ENCODE results near the gene SZRD1.

DNA sequence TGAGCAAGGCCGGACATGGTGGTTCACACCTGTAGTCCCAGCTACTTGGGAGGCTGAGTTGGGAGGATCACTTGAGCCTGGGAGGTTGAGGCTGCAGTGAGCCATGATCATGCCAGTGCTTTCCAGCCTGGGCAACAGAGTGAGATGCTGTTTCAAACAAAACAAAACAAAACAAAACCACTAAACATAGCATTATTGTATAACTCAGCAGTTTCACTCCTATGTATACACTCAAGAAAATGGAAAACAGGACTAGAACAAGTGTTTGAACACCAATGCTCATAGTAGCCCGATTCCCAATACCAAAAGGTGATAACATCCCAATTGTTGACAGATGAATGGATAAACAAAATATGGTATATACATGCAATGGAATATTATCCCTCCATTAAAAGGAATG is 71.5 kb downstream of the SZRD1 start:
- TF ChIP-seq CTCF (IDR thresholded peaks at IDR 0.05; ENCODE audit: low read depth, low read length) (no peak), EZH2phosphoT487 (IDR thresholded peaks at IDR 0.05; ENCODE audit: low read depth) (no peak)

All from OCI-LY3 (cell line).